Activated CD4-positive, alpha-beta memory T cell treated with anti-CD3 and anti-CD28 coated beads, Interleukin-2, amount 10 ng/mL, durations not matched to agents 7 days and 5 days (primary cell): ENCODE data around the gene MBNL1. TPM values are rescaled to one million over a fixed set of nuclear protein-coding genes. Genes with fewer than 3 reads are reported as not detected.
"Not testable (repeated sequence)": the region's sequence is repeated elsewhere in the genome, so short reads cannot be mapped to it uniquely, and the experiment has no call there.

Experiments
- CTCF ChIA-PET: fragments of 350-600 bp; sonication (Branson Sonifier 250); formaldehyde crosslinking; loops from one replicate; lab custom pipeline; 2021; ENCODE audit warnings: antibody characterized with exemption, inconsistent platforms; lab: Charles Lee
- POLR2A ChIA-PET: fragments of 350-600 bp; sonication (Branson Sonifier 250); formaldehyde crosslinking; loops from one replicate; lab custom pipeline; 2021; ENCODE audit warnings: antibody characterized with exemption; lab: Charles Lee
- DNase-seq: peaks from one replicate; pipeline ENCODE4 v3.0.0-alpha.2; 2020
- H3K27ac Mint-ChIP-seq: one replicate; pipeline ENCODE4 v1.8.0; 2021; ENCODE audit warnings: mild to moderate bottlenecking, mixed read lengths
- H3K27me3 Mint-ChIP-seq: one replicate; pipeline ENCODE4 v1.8.0; 2021; ENCODE audit warnings: mixed read lengths
- H3K36me3 Mint-ChIP-seq: one replicate; pipeline ENCODE4 v1.8.0; 2021; ENCODE audit warnings: low read depth, mixed read lengths
- H3K4me1 Mint-ChIP-seq: one replicate; pipeline ENCODE4 v1.8.0; 2021; ENCODE audit warnings: mixed read lengths
- H3K4me3 Mint-ChIP-seq: one replicate; pipeline ENCODE4 v1.8.0; 2021; ENCODE audit warnings: mild to moderate bottlenecking, mixed read lengths
- H3K9me3 Mint-ChIP-seq: one replicate; pipeline ENCODE4 v1.8.0; 2021; ENCODE audit warnings: mixed read lengths
- total RNA-seq, 2 experiments: library from RNA; stranded (reverse); gene quantifications; one replicate each; pipeline ENCODE4 v1.2.3, GENCODE V29; 2021

The MBNL1 gene
- total RNA-seq, 2 experiments from 2014 or later = 289 to 305 TPM

GRCh38 chr3:152328841-152329240, 60.1 kb downstream of the MBNL1 start:
- Mint-ChIP-seq H3K4me3 (no peak overlapping the region), H3K27ac (peak overlapping the region; percentile 33), H3K27me3 (no peaks in the 10 kb centered on the region), H3K36me3 (peaks cover 54% of the 10 kb centered on the region), H3K9me3 (no peaks in the 10 kb centered on the region), H3K4me1 (peaks cover 76% of the 10 kb centered on the region)
- POLR2A ChIA-PET = no interaction called here
- no peak for DNase-seq
- CTCF ChIA-PET = interaction anchor here (1.1 to 1.3 kb wide), 2 partner anchors 9 to 256 kb away, joined by 3 to 6 read pairs; no protein-coding TSS in a partner anchor

- Mint-ChIP-seq H3K4me3 (no peak overlapping the region), H3K4me1 (peaks cover 81% of the 10 kb centered on the region), H3K9me3 (no peaks in the 10 kb centered on the region), H3K27me3 (no peaks in the 10 kb centered on the region), H3K27ac (no peak overlapping the region), H3K36me3 (peaks cover 65% of the 10 kb centered on the region)
- no peak for DNase-seq
- POLR2A ChIA-PET = no interaction called here
- CTCF ChIA-PET = no interaction called here
Observed at GRCh38 chr3:152330559-152330958, 61.8 kb downstream of the MBNL1 start.

- POLR2A ChIA-PET = interaction anchor here (1.2 to 3.4 kb wide), 5 partner anchors 10 to 62 kb away, joined by 3 to 13 read pairs (median 8); partner anchors contain the start of gene MBNL1
- Mint-ChIP-seq H3K4me1 (peaks cover 80% of the 10 kb centered on the region), H3K4me3 (no peak overlapping the region), H3K9me3 (no peaks in the 10 kb centered on the region), H3K27ac (peak overlapping the region; percentile 25), H3K36me3 (peaks cover 65% of the 10 kb centered on the region), H3K27me3 (no peaks in the 10 kb centered on the region)
- no peak for DNase-seq
- CTCF ChIA-PET = no interaction called here
Observed at GRCh38 chr3:152331018-152331541, 62.4 kb downstream of the MBNL1 start.

GRCh38 chr3:152331998-152332397, 63.3 kb downstream of the MBNL1 start:
- Mint-ChIP-seq H3K4me1 (peaks cover 76% of the 10 kb centered on the region), H3K27ac (no peak overlapping the region), H3K36me3 (peaks cover 61% of the 10 kb centered on the region), H3K9me3 (no peaks in the 10 kb centered on the region), H3K27me3 (no peaks in the 10 kb centered on the region), H3K4me3 (no peak overlapping the region)
- POLR2A ChIA-PET = interaction anchor here (0.6 to 3.4 kb wide), 9 partner anchors 9 to 141 kb away, joined by 3 to 13 read pairs (median 4); partner anchors contain the start of gene MBNL1
- no peak for DNase-seq
- CTCF ChIA-PET = interaction anchor here (0.9 to 1.3 kb wide), 3 partner anchors 45 to 260 kb away, joined by 3 read pairs; no protein-coding TSS in a partner anchor

GRCh38 chr3:152333928-152334327, 65.2 kb downstream of the MBNL1 start:
- ChIA-PET POLR2A (interaction anchor here (1.3 to 3.4 kb wide), 2 partner anchors 10 to 16 kb away, joined by 4 to 13 read pairs; no protein-coding TSS in a partner anchor), CTCF (no interaction called here)
- H3K27ac Mint-ChIP-seq = peak overlapping the region; percentile 7

GRCh38 chr3:152334761-152335160, 66.0 kb downstream of the MBNL1 start:
- CTCF ChIA-PET = no interaction called here
- H3K4me3 Mint-ChIP-seq = no peak overlapping the region
- H3K27me3 Mint-ChIP-seq = no peaks in the 10 kb centered on the region
- H3K27ac Mint-ChIP-seq = no peak overlapping the region
- peaks cover 69% of the 10 kb centered on the region for H3K4me1 Mint-ChIP-seq
- DNase-seq = no peak
- POLR2A ChIA-PET = interaction anchor here (3.4 kb wide), 1 partner anchor 17 kb away, joined by 13 read pairs; no protein-coding TSS in a partner anchor
- peaks cover 71% of the 10 kb centered on the region for H3K36me3 Mint-ChIP-seq
- H3K9me3 Mint-ChIP-seq = no peaks in the 10 kb centered on the region

More at GRCh38 chr3:152333928-152334327, 65.2 kb downstream of the MBNL1 start:
- no peaks in the 10 kb centered on the region for H3K27me3 Mint-ChIP-seq
- peaks cover 65% of the 10 kb centered on the region for H3K36me3 Mint-ChIP-seq
- no peak overlapping the region for H3K4me3 Mint-ChIP-seq
- peaks cover 72% of the 10 kb centered on the region for H3K4me1 Mint-ChIP-seq
- no peak for DNase-seq
- no peaks in the 10 kb centered on the region for H3K9me3 Mint-ChIP-seq

GRCh38 chr3:152335273-152335672, 66.5 kb downstream of the MBNL1 start:
- DNase-seq = no peak
- Mint-ChIP-seq H3K4me3 (no peak overlapping the region), H3K9me3 (no peaks in the 10 kb centered on the region), H3K4me1 (peaks cover 68% of the 10 kb centered on the region), H3K36me3 (peaks cover 73% of the 10 kb centered on the region), H3K27ac (no peak overlapping the region), H3K27me3 (no peaks in the 10 kb centered on the region)
- ChIA-PET POLR2A (interaction anchor here (1.0 kb wide), 1 partner anchor 27 kb away, joined by 3 read pairs; no protein-coding TSS in a partner anchor), CTCF (no interaction called here)

- peaks cover 54% of the 10 kb centered on the region for H3K4me1 Mint-ChIP-seq
- DNase-seq, H3K9me3 Mint-ChIP-seq, CTCF ChIA-PET, H3K27me3 Mint-ChIP-seq, H3K4me3 Mint-ChIP-seq: not testable (repeated sequence)
- POLR2A ChIA-PET = interaction anchor here (1.7 kb wide), 1 partner anchor 45 kb away, joined by 5 read pairs; no protein-coding TSS in a partner anchor
- H3K27ac Mint-ChIP-seq = peak overlapping the region; percentile 23
- H3K36me3 Mint-ChIP-seq = peaks cover 68% of the 10 kb centered on the region
Observed at GRCh38 chr3:152337337-152337736, 68.6 kb downstream of the MBNL1 start.

GRCh38 chr3:152338159-152338720, 69.5 kb downstream of the MBNL1 start:
- Mint-ChIP-seq H3K36me3 (peaks cover 67% of the 10 kb centered on the region), H3K4me3 (no peak overlapping the region), H3K27me3 (no peaks in the 10 kb centered on the region), H3K4me1 (peaks cover 47% of the 10 kb centered on the region), H3K9me3 (no peaks in the 10 kb centered on the region), H3K27ac (peak overlapping the region; percentile 32)
- ChIA-PET CTCF (interaction anchor here (0.5 kb wide), 1 partner anchor 11 kb away, joined by 4 read pairs; no protein-coding TSS in a partner anchor), POLR2A (no interaction called here)
- no peak for DNase-seq

GRCh38 chr3:152339881-152340505, 71.3 kb downstream of the MBNL1 start:
- CTCF ChIA-PET = no interaction called here
- Mint-ChIP-seq H3K27me3 (no peaks in the 10 kb centered on the region), H3K9me3 (no peaks in the 10 kb centered on the region), H3K36me3 (peaks cover 62% of the 10 kb centered on the region), H3K27ac (peak overlapping the region; percentile 16), H3K4me3 (no peak overlapping the region), H3K4me1 (peaks cover 36% of the 10 kb centered on the region)
- DNase-seq = no peak
- POLR2A ChIA-PET = no interaction called here

GRCh38 chr3:152345233-152345632, 76.5 kb downstream of the MBNL1 start:
- Mint-ChIP-seq H3K27ac (no peak overlapping the region), H3K27me3 (no peaks in the 10 kb centered on the region), H3K4me3 (no peak overlapping the region), H3K36me3 (peaks cover 35% of the 10 kb centered on the region), H3K4me1 (peaks cover 17% of the 10 kb centered on the region), H3K9me3 (no peaks in the 10 kb centered on the region)
- ChIA-PET CTCF (interaction anchor here (0.6 kb wide), 1 partner anchor 40 kb away, joined by 3 read pairs; no protein-coding TSS in a partner anchor), POLR2A (interaction anchor here (1.0 kb wide), 1 partner anchor 14 kb away, joined by 7 read pairs; no protein-coding TSS in a partner anchor)
- no peak for DNase-seq

GRCh38 chr3:152346058-152346457, 77.3 kb downstream of the MBNL1 start:
- Mint-ChIP-seq H3K4me3 (no peak overlapping the region), H3K27ac (no peak overlapping the region), H3K36me3 (peaks cover 34% of the 10 kb centered on the region), H3K4me1 (peaks cover 20% of the 10 kb centered on the region), H3K9me3 (no peaks in the 10 kb centered on the region), H3K27me3 (no peaks in the 10 kb centered on the region)
- POLR2A ChIA-PET = interaction anchor here (1.0 kb wide), 1 partner anchor 15 kb away, joined by 7 read pairs; no protein-coding TSS in a partner anchor
- CTCF ChIA-PET = interaction anchor here (0.6 kb wide), 1 partner anchor 40 kb away, joined by 3 read pairs; no protein-coding TSS in a partner anchor
- no peak for DNase-seq

GRCh38 chr3:152346740-152347139, 78.0 kb downstream of the MBNL1 start:
- H3K27ac Mint-ChIP-seq = no peak overlapping the region
- H3K4me1 Mint-ChIP-seq = peaks cover 23% of the 10 kb centered on the region
- ChIA-PET POLR2A (no interaction called here), CTCF (interaction anchor here (0.7 kb wide), 1 partner anchor 32 kb away, joined by 3 read pairs; no protein-coding TSS in a partner anchor)
- no peaks in the 10 kb centered on the region for H3K27me3 Mint-ChIP-seq
- no peaks in the 10 kb centered on the region for H3K9me3 Mint-ChIP-seq
- peaks cover 30% of the 10 kb centered on the region for H3K36me3 Mint-ChIP-seq
- no peak for DNase-seq
- no peak overlapping the region for H3K4me3 Mint-ChIP-seq
